Fibroblast of the aortic adventitia (primary cell): ENCODE measurements around the gene ZBTB7B. TPM values are rescaled to one million over a fixed set of nuclear protein-coding genes. Genes with fewer than 3 reads are reported as not detected.
A peak's percentile ranks its signal among the peaks of the same experiment; 100 is the strongest.

Experiments
- DNase-seq: peaks from one replicate; pipeline ENCODE4 v3.0.0-alpha.2; 2010; ENCODE audit warnings: low read depth
- H3K4me3 ChIP-seq: 2 replicates; pipeline ENCODE4 v1.5.1; 2011; ENCODE audit warnings: low read depth, mild to moderate bottlenecking, control low read depth, low read length, moderate library complexity
- CTCF ChIP-seq: IDR thresholded peaks from 2 replicates; pipeline ENCODE4 v1.5.1; 2011; ENCODE audit warnings: mild to moderate bottlenecking, low read length, control low read depth, inconsistent platforms; ENCODE audit not compliant: insufficient read depth
- total RNA-seq: library from RNA; depleted of rRNA; stranded (reverse); fragments of >200 nt; gene quantifications from 2 replicates; pipeline ENCODE4 v1.2.3, GENCODE V29; 2012; ENCODE audit warnings: low replicate concordance

Gene ZBTB7B
- total RNA-seq, 1 donor, result 15.4 TPM

GRCh38 chr1:155037851-155038441, 35.3 kb downstream of the ZBTB7B start:
- H3K4me3 ChIP-seq, result no peak overlapping the region
- TF ChIP-seq CTCF, result no peak
- DNase-seq, result no peak

DNA sequence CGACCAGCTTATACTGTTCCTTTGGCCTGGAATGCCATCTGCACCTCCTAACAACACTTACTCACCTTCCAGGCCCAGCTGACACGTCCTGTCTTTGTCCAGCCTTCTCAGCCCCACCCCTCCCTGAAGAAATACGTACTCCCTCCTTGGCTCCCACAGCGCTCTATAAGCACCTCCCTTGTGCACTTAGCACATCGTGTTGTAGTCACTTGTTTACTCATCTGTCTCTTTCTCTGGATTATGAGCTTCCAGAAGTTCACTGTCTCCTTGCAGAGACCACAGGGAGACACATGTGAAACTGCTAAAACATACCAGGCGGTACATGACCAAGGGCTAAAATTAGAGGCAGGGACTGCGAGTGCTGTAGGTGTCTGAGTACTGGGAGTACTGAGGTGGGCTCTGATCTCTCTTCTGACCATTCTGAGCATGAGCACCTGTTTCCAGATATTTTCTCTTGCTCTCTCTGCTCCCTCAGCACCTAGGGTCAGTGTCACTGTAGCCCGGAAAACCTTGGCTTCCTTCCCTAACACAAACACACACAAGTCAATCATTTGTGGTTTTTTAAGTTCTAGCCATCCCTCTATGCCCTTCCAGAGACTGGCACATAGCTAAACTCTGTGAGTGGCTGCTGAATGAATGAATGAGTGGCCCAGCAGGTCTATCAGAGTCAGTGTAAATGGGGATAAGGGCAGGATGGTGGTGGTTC, 36.2 kb downstream of the ZBTB7B start:
- peak; percentile 17 for DNase-seq
- no peak overlapping the region for H3K4me3 ChIP-seq
- no peak for TF ChIP-seq CTCF

DNA sequence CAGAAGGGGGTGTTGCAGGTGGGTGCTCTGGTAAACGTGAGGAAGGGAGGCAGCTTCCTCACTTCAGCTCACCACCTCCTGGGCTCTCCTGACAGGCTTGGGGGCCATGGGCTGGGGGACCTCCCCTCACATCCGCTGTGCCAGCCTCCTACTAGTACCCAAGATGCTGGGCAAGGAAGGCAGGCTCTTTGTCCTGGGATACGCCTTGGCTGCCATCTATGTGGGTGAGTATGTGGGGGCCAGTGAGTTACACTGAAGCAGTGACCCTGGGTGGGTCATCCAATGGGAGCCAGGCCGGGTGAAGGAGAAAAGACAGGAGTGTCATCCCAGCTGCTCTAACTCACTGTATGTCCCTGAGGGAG, 36.7 kb downstream of the ZBTB7B start:
- no peak overlapping the region for H3K4me3 ChIP-seq
- TF ChIP-seq CTCF, result no peak
- no peak for DNase-seq

DNA sequence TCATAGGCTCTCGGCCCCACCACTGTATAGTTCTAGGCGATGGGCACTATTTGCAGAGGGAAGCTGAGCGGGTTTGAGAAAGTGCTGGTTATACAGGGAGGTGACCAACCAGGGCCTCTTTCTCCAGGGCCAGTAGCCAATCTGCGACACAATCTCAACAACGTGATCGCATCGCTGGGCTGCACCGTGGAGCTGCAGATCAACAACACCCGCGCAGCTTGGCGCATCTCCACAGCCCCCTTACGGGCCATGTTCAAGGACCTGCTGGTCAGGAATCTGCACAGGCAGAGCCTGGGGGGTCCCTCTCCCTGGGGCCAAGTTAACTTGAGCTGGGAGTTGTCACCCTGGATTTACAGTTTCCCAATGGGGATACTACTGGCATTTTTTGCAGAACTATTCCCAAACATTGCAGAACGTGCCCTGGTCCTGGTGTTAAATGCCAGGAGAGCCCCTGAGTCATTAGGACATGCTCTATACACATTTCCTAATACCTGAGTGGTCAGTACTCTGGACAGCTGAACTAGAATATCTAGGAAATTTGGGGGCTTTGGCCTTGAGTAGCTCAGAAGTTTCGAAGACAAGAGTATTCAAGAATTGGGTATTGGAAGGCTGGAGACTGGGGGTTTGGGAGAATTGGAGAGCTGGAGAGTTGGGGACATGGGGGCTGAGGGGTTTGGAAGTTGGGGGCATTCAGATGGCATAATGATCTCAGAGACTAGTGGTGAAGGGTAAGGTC, 37.9 kb downstream of the ZBTB7B start:
- no peak for TF ChIP-seq CTCF
- no peak overlapping the region for H3K4me3 ChIP-seq
- no peak for DNase-seq

DNA sequence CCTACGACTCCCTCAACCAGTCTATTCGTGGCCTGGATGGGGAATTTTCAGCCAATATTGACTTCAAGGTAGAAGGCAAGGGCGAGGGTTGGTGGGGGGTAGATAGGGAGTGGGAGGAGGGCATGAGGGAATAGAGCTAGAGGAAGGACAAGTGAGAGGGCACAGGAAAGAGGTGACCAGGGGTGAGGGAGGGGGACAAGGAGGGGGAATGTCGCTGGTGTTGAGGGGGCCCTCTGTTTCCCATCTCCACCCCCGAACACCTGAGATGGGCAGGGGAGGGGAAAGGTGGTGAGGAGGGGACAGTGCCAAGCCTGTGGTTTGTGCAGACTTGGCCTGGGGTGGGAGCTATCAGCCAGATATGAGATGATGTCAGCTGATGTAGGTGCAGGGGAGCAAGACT, 40.2 kb downstream of the ZBTB7B start:
- H3K4me3 ChIP-seq, result no peak overlapping the region
- no peak for DNase-seq
- TF ChIP-seq CTCF, result no peak

DNA sequence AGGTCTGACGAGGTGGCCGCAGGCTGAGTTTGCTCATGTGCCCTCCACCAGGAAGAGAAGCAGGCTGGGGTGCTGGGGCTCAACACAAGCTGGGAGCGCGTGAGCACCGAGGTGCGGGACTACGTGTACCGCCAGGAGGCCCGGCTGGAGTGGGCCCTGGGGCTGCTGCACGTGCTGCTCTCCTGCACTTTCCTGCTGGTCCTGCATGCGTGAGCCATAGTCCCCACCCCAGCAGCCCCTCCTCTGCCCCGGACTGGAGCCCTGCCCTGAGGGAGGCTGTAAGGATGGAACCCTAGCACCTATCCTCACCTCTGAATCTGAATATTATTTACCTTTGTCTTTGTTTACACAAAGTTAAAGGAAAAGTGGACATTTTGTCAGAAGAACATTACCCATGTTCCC, 40.7 kb downstream of the ZBTB7B start:
- DNase-seq, result no peak
- H3K4me3 ChIP-seq, result no peak overlapping the region
- no peak for TF ChIP-seq CTCF
